Measurements from ENCODE around the gene FAM83G.

DNA sequence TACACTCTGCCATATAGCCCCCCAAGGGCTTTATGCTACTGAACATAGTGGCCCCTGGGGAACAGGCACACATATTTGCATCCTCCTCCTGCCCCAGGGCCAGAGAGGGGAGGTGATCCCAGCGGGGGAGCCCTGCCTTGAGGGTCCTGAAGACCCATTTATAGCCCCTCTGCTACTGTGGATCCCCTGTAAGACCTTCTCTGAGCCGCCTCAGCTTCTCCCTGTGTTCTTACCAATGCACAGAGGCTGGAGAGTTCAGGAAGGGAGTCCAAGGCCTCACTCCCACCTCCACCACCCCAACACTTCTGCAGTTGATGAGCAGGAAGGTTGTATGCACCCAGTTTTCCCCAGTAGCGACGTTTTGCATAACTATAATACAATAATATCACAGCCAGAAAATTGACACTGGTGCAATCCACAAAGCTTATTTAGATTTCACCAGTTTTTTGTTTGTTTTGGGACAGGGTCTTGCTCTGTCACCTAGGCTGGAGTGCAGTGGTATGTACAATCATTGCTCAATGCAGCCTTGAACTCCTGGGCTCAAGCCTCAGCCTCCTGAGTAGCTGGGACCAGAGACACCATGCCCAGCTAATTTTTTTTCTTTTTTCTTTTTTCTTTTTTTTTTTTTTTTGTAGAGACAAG is 1.3 kb upstream of the FAM83G start:
- TF ChIP-seq, protein P1, sequence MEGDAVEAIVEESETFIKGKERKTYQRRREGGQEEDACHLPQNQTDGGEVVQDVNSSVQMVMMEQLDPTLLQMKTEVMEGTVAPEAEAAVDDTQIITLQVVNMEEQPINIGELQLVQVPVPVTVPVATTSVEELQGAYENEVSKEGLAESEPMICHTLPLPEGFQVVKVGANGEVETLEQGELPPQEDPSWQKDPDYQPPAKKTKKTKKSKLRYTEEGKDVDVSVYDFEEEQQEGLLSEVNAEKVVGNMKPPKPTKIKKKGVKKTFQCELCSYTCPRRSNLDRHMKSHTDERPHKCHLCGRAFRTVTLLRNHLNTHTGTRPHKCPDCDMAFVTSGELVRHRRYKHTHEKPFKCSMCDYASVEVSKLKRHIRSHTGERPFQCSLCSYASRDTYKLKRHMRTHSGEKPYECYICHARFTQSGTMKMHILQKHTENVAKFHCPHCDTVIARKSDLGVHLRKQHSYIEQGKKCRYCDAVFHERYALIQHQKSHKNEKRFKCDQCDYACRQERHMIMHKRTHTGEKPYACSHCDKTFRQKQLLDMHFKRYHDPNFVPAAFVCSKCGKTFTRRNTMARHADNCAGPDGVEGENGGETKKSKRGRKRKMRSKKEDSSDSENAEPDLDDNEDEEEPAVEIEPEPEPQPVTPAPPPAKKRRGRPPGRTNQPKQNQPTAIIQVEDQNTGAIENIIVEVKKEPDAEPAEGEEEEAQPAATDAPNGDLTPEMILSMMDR (IDR thresholded peaks at IDR 0.05), result no peak
- TF ChIP-seq POLR2A (IDR thresholded peaks at IDR 0.05), result no peak

All from testis (tissue), 2 donors.